H1 (cell line): Measurements from ENCODE around the gene NUSAP1. TPM values are rescaled to one million over a fixed set of nuclear protein-coding genes. Genes with fewer than 3 reads are reported as not detected.
A peak's percentile ranks its signal among the peaks of the same experiment; 100 is the strongest.

Source experiments
- CTCF ChIA-PET: fragments of 300-600 bp; sonication (Branson Sonifier 250); formaldehyde crosslinking; loops from one replicate; lab custom pipeline; 2021; ENCODE audit not compliant: partially characterized antibody; lab: Charles Lee
- POLR2A ChIA-PET: fragments of 300-600 bp; sonication (Branson Sonifier 250); formaldehyde crosslinking; loops from one replicate; lab custom pipeline; 2021; ENCODE audit warnings: inconsistent platforms; ENCODE audit not compliant: partially characterized antibody; lab: Charles Lee
- DNase-seq, 2 experiments: peaks; one replicate each; pipeline versions ENCODE4 v3.0.0 to v3.0.0-alpha.2; 2010 to 2022; ENCODE audit warnings: low spot score in 2 of 2, low read depth in 1 of 2, mixed read lengths in 1 of 2
- FAIRE-seq: peaks from 2 replicates; lab custom pipeline; 2011; peaks lifted over from hg19 to GRCh38; lab: Jason Lieb, UNC
- H2AFZ ChIP-seq: 2 replicates; pipeline ENCODE4 v1.8.1; 2012; ENCODE audit warnings: low read length, inconsistent platforms
- H2AK5ac ChIP-seq: 2 replicates; pipeline ENCODE4 v1.6.1; 2013; ENCODE audit warnings: low read depth, low read length
- H2BK120ac ChIP-seq: replicated peaks from 2 replicates; pipeline ENCODE3; 2013; ENCODE audit warnings: low read depth, low read length, inconsistent platforms
- H2BK12ac ChIP-seq: 2 replicates; pipeline ENCODE4 v1.6.1; 2013; ENCODE audit warnings: low read depth, low read length
- H2BK15ac ChIP-seq: 2 replicates; pipeline ENCODE4 v1.6.1; 2013; ENCODE audit warnings: low read length
- H2BK20ac ChIP-seq: 2 replicates; pipeline ENCODE4 v1.6.1; 2013; ENCODE audit warnings: low read length
- H2BK5ac ChIP-seq: 2 replicates; pipeline ENCODE4 v1.6.1; 2013; ENCODE audit warnings: low read depth, low read length
- H3K14ac ChIP-seq: 2 replicates; pipeline ENCODE4 v1.6.1; 2013; ENCODE audit warnings: inconsistent platforms; ENCODE audit not compliant: insufficient read length
- H3K18ac ChIP-seq: 2 replicates; pipeline ENCODE4 v1.6.1; 2013; ENCODE audit warnings: low read length; ENCODE audit errors: extremely low read depth
- H3K23ac ChIP-seq: 2 replicates; pipeline ENCODE4 v1.6.1; 2013; ENCODE audit warnings: inconsistent platforms; ENCODE audit not compliant: insufficient read length
- H3K23me2 ChIP-seq: 2 replicates; pipeline ENCODE4 v1.6.1; 2013; ENCODE audit warnings: low read depth, low read length
- H3K27ac ChIP-seq: 2 replicates; pipeline ENCODE4 v1.6.1; 2011; ENCODE audit warnings: low read depth, low read length, inconsistent platforms
- H3K27me3 ChIP-seq, 4 experiments: replicated peaks in 1 of 4; 1 replicate in 1 of 4; 2 replicates in 3 of 4; pipeline versions ENCODE4 v1.6.1 to v1.8.1; 2011 to 2013; ENCODE audit warnings: low read length in 3 of 4, mild to moderate bottlenecking in 3 of 4, inconsistent platforms in 2 of 4, mixed read lengths in 2 of 4, moderate library complexity in 1 of 4; ENCODE audit not compliant: control insufficient read depth in 3 of 4, insufficient read depth in 3 of 4; ENCODE audit errors: extremely low read depth in 1 of 4
- H3K36me3 ChIP-seq, 4 experiments: 2 replicates each; pipeline versions ENCODE4 v1.6.1 to v1.8.1; 2011 to 2013; ENCODE audit warnings: mild to moderate bottlenecking in 4 of 4, low read length in 3 of 4, moderate library complexity in 2 of 4, control low read depth in 1 of 4, inconsistent platforms in 1 of 4; ENCODE audit not compliant: insufficient read depth in 4 of 4, control insufficient read depth in 2 of 4
- H3K4ac ChIP-seq: replicated peaks from 2 replicates; pipeline ENCODE3; 2013; ENCODE audit warnings: low read length, low read depth, mixed read lengths, inconsistent platforms; ENCODE audit not compliant: insufficient read length
- H3K4me1 ChIP-seq, 4 experiments: replicated peaks in 1 of 4; 1 replicate in 1 of 4; 2 replicates in 3 of 4; pipeline versions ENCODE4 v1.6.1 to v1.8.1; 2011 to 2013; ENCODE audit warnings: low read length in 3 of 4, inconsistent platforms in 2 of 4, mixed read lengths in 1 of 4; ENCODE audit not compliant: insufficient read depth in 4 of 4, control insufficient read depth in 3 of 4
- H3K4me2 ChIP-seq, 2 experiments: 2 replicates each; pipeline versions ENCODE4 v1.6.1 to v1.8.1; 2011 to 2013; ENCODE audit warnings: low read depth in 2 of 2, low read length in 2 of 2, control low read depth in 1 of 2, inconsistent platforms in 1 of 2, mild to moderate bottlenecking in 1 of 2; ENCODE audit not compliant: insufficient read depth in 1 of 2
- H3K4me3 ChIP-seq, 4 experiments: fragments of 200-600, 300-600 bp in 1 of 4; sonication (generic), shearing (Covaris generic), sonication (Bioruptor Twin) in 1 of 4; 2 replicates each; pipeline versions ENCODE4 v1.5.1 to v1.8.1; 2011 to 2016; ENCODE audit warnings: low read length in 4 of 4, low read depth in 3 of 4, control low read depth in 2 of 4, inconsistent platforms in 2 of 4, mild to moderate bottlenecking in 2 of 4, mixed read lengths in 1 of 4, moderate library complexity in 1 of 4; ENCODE audit not compliant: insufficient read depth in 2 of 4; ENCODE audit errors: extremely low read depth in 1 of 4
- H3K56ac ChIP-seq: replicated peaks from 2 replicates; pipeline ENCODE3; 2013; ENCODE audit warnings: low read depth, mild to moderate bottlenecking, mixed read lengths, low read length, inconsistent platforms; ENCODE audit not compliant: insufficient read length
- H3K79me1 ChIP-seq: 2 replicates; pipeline ENCODE4 v1.6.1; 2013; ENCODE audit warnings: low read depth, low read length, control low read depth
- H3K79me2 ChIP-seq, 2 experiments: 2 replicates each; pipeline versions ENCODE4 v1.6.1 to v1.8.1; 2012 to 2013; ENCODE audit warnings: low read length in 2 of 2, mild to moderate bottlenecking in 2 of 2, inconsistent platforms in 1 of 2; ENCODE audit not compliant: insufficient read depth in 2 of 2, control insufficient read depth in 1 of 2
- H3K9ac ChIP-seq, 4 experiments: replicated peaks in 1 of 4; 1 replicate in 1 of 4; 2 replicates in 3 of 4; pipeline versions ENCODE4 v1.6.1 to v1.8.1; 2011 to 2013; ENCODE audit warnings: low read depth in 3 of 4, low read length in 3 of 4, control low read depth in 2 of 4, mild to moderate bottlenecking in 2 of 4, moderate library complexity in 2 of 4, inconsistent platforms in 1 of 4; ENCODE audit errors: extremely low read depth in 1 of 4
- H3K9me3 ChIP-seq, 2 experiments: 2 replicates each; pipeline versions ENCODE4 v1.6.1 to v1.8.1; 2012 to 2013; ENCODE audit warnings: mild to moderate bottlenecking in 2 of 2, moderate library complexity in 2 of 2, control low read depth in 1 of 2, inconsistent platforms in 1 of 2, low read depth in 1 of 2, low read length in 1 of 2, mixed read lengths in 1 of 2; ENCODE audit not compliant: insufficient read depth in 2 of 2
- H4K20me1 ChIP-seq, 2 experiments: replicated peaks in 1 of 2; 2 replicates each; pipeline versions ENCODE3 to v1.8.1; 2011 to 2013; ENCODE audit warnings: inconsistent platforms in 2 of 2, low read length in 2 of 2, mild to moderate bottlenecking in 1 of 2; ENCODE audit not compliant: insufficient read depth in 2 of 2, control insufficient read depth in 1 of 2
- H4K5ac ChIP-seq: 2 replicates; pipeline ENCODE4 v1.6.1; 2013; ENCODE audit warnings: low read length, low read depth, mixed read lengths, inconsistent platforms; ENCODE audit not compliant: insufficient read length
- H4K8ac ChIP-seq: 2 replicates; pipeline ENCODE4 v1.8.0; 2013; ENCODE audit warnings: mild to moderate bottlenecking, moderate library complexity, low read length, inconsistent platforms; ENCODE audit not compliant: insufficient read depth; ENCODE audit errors: extremely low read depth
- H4K91ac ChIP-seq: replicated peaks from 2 replicates; pipeline ENCODE3; 2013; ENCODE audit warnings: low read length, mixed read lengths, inconsistent platforms; ENCODE audit not compliant: insufficient read length
- BACH1 ChIP-seq: IDR thresholded peaks from 2 replicates; pipeline ENCODE4 v1.6.1; 2012; ENCODE audit warnings: low read length, improper control_type of control experiment
- BCL11A ChIP-seq, 2 experiments: IDR thresholded peaks; one replicate each; pipeline ENCODE4 v1.6.1; 2011; ENCODE audit warnings: low read depth in 2 of 2, low read length in 2 of 2, mild to moderate bottlenecking in 2 of 2
- CBX8 ChIP-seq: fragments of 300-800, 300-1000 bp; sonication (generic); IDR thresholded peaks from 2 replicates; pipeline ENCODE4 v1.7.1; 2016; ENCODE audit warnings: low read depth, low read length, borderline replicate concordance
- CHD2 ChIP-seq: IDR thresholded peaks from 2 replicates; pipeline ENCODE4 v1.6.1; 2012; ENCODE audit warnings: low read length, improper control_type of control experiment
- HDAC2 ChIP-seq, 2 experiments: fragments of 300-600 bp in 1 of 2; sonication (generic) in 1 of 2; IDR thresholded peaks; 2 replicates each; pipeline ENCODE4 v1.6.1; 2011 to 2012; ENCODE audit warnings: low read depth in 2 of 2, low read length in 2 of 2, mild to moderate bottlenecking in 2 of 2, moderate library complexity in 2 of 2, borderline replicate concordance in 1 of 2, inconsistent platforms in 1 of 2
- NRF1 ChIP-seq: IDR thresholded peaks from 2 replicates; pipeline ENCODE4 v1.6.1; 2011; ENCODE audit warnings: mild to moderate bottlenecking, low read depth, low read length, improper control_type of control experiment
- POLR2A ChIP-seq, 2 experiments: IDR thresholded peaks; 1 replicate in 1 of 2; 2 replicates in 1 of 2; pipeline ENCODE4 v1.6.1; 2011; ENCODE audit warnings: low read depth in 2 of 2, low read length in 2 of 2, mild to moderate bottlenecking in 2 of 2; ENCODE audit errors: control extremely low read depth in 1 of 2
- RAD21 ChIP-seq, 2 experiments: IDR thresholded peaks in 1 of 2; conservative IDR thresholded peaks in 1 of 2; 2 replicates each; pipeline ENCODE4 v1.6.1; 2011; ENCODE audit warnings: low read depth in 2 of 2, low read length in 2 of 2, improper control_type of control experiment in 1 of 2, inconsistent platforms in 1 of 2, mild to moderate bottlenecking in 1 of 2, moderate library complexity in 1 of 2
- SIN3A ChIP-seq, 2 experiments: IDR thresholded peaks in 1 of 2; conservative IDR thresholded peaks in 1 of 2; 2 replicates each; pipeline ENCODE4 v1.6.1; 2011 to 2012; ENCODE audit warnings: low read length in 2 of 2, improper control_type of control experiment in 1 of 2, low read depth in 1 of 2, mild to moderate bottlenecking in 1 of 2
- SP2 ChIP-seq: IDR thresholded peaks from 2 replicates; pipeline ENCODE4 v1.6.1; 2012; ENCODE audit warnings: mild to moderate bottlenecking, low read length, inconsistent platforms
- TAF1 ChIP-seq: IDR thresholded peaks from 2 replicates; pipeline ENCODE4 v1.6.1; 2011; ENCODE audit warnings: mild to moderate bottlenecking, low read depth, low read length
- TEAD4 ChIP-seq: IDR thresholded peaks from 2 replicates; pipeline ENCODE4 v1.6.1; 2012; ENCODE audit warnings: low read depth, low read length, inconsistent platforms, mixed read lengths
- WGBS, 2 experiments: shearing (Covaris generic) in 1 of 2; methylation state at CpG; one replicate each; pipeline versions ENCODE4 v1.1.6 to v1.1.7; 2013 to 2015; ENCODE audit warnings: low lambda C conversion rate in 2 of 2, mixed read lengths in 2 of 2, inconsistent platforms in 1 of 2, low coverage in 1 of 2, missing lambda C conversion rate in 1 of 2; ENCODE audit not compliant: insufficient replicate concordance in 2 of 2, insufficient coverage in 1 of 2, insufficient read length in 1 of 2; ENCODE audit errors: extremely low coverage in 1 of 2, missing lambda C conversion rate in 1 of 2; 5-methylcytosine and 5-hydroxymethylcytosine counted together
- polyA plus RNA-seq, 7 experiments: library from polyadenylated mRNA; depleted of rRNA in 3 of 7; stranded (reverse) in 5 of 7; unstranded in 2 of 7; fragments of >200 nt in 5 of 7; fragments of 200-250 nt in 2 of 7; gene quantifications; 1 replicate in 5 of 7; 2 replicates in 1 of 7; 4 replicates in 1 of 7; pipeline versions ENCODE4 v1.2.1 to v1.2.3, GENCODE V29; 2011 to 2013; ENCODE audit warnings: missing spikeins in 2 of 7, mixed read lengths in 2 of 7
- total RNA-seq: library from RNA; stranded (reverse); fragmentation: NEBNext Ultra II Directional; extraction: Animal tissue kit (Norgen Biotek cat#: 25700); gene quantifications from 2 replicates; pipeline ENCODE4 v1.2.1, GENCODE V29; 2021

Gene NUSAP1
- total and polyA plus RNA-seq, 2 of the 8 experiments (the other 6 are each of a cell fraction or from before 2014, with no cell fraction given) = 60.8 to 144 TPM

- Histone ChIP-seq H3K14ac (no peak overlapping the region), H2BK12ac (no peak overlapping the region; the same call in 1 of the 2 replicates), H3K9ac (peak overlapping the region in 3 of 4 experiments; percentile 93 to 97 (median 96); a peak in 6 of 7 replicates), H4K91ac (no peak overlapping the region), H3K4ac (no peak overlapping the region), H3K27me3 (no peaks in the 10 kb centered on the region), H3K36me3 (peaks cover 13 to 48% (median 34%) of the 10 kb centered on the region in 4 experiments), H3K18ac (no peak overlapping the region; the same call in 1 of the 2 replicates), H2BK15ac (no peak overlapping the region), H4K8ac (no peak overlapping the region), H3K79me1 (peaks cover 3% of the 10 kb centered on the region; the same call in 1 of the 2 replicates), H2AFZ (no peak overlapping the region), H3K9me3 (no peaks in the 10 kb centered on the region), H3K79me2 (peaks cover 11 to 50% of the 10 kb centered on the region in 2 experiments), H3K27ac (no peak overlapping the region), H4K5ac (no peak overlapping the region), H2AK5ac (no peak overlapping the region; the same call in 1 of the 2 replicates), H4K20me1 (peaks cover 2 to 10% of the 10 kb centered on the region in 2 experiments), H3K4me2 (peak overlapping the region; percentile 64 to 88), H3K56ac (no peak overlapping the region), H3K23ac (no peak overlapping the region), H2BK120ac (no peak overlapping the region), H2BK5ac (0 out of 2 replicates have a peak overlapping the region, but pooled peaks have one; percentile 63), H2BK20ac (no peak overlapping the region), H3K4me3 (peak overlapping the region; percentile 76 to 95 (median 90)), H3K4me1 (peaks cover 0 to 5% (median 2%) of the 10 kb centered on the region in 4 experiments; a peak in 3 of 7 replicates), H3K23me2 (0 out of 2 replicates have a peak, but pooled peaks cover 3% of the 10 kb centered on the region)
- DNase-seq = no peak
- CTCF ChIA-PET = interaction anchor here (0.8 to 1.7 kb wide), 2 partner anchors 46 to 47 kb away, joined by 3 to 6 read pairs; partner anchors contain the start of genes NUSAP1 and OIP5
- FAIRE-seq = no peak
- POLR2A ChIA-PET = interaction anchor here (0.6 to 3.4 kb wide), 15 partner anchors 9 to 403 kb away, joined by 3 to 14 read pairs (median 3); partner anchors contain the start of genes CHP1, EXD1, NUSAP1 and OIP5
- 27% methylated on average over 7 of the region's 7 CpGs; no CpG with 5 or more reads in 1 of the 2 experiments for WGBS, 2 experiments
- TF ChIP-seq CHD2 (no peak), NRF1 (no peak), POLR2A (IDR thresholded peaks at IDR 0.05; ENCODE audit: control extremely low read depth in 1 of 2, low read depth in 2 of 2, low read length in 2 of 2) (peak in 1 of 2 experiments; percentile 55; a peak in 1 of 3 replicates), CBX8 (no peak), SIN3A (conservative IDR thresholded peaks at IDR 0.05 in 1 of 2, IDR thresholded peaks at IDR 0.05 in 1 of 2; ENCODE audit: low read depth in 1 of 2, low read length in 2 of 2) (peak in 1 of 2 experiments; percentile 60; a peak in 1 of 4 replicates), BCL11A (IDR thresholded peaks at IDR 0.05; ENCODE audit: low read depth in 2 of 2, low read length in 2 of 2) (no peak), BACH1 (no peak), TAF1 (0 out of 2 replicates have a peak, but pooled peaks have one; percentile 33), RAD21 (IDR thresholded peaks at IDR 0.05 in 1 of 2, conservative IDR thresholded peaks at IDR 0.05 in 1 of 2; ENCODE audit: low read depth in 2 of 2, low read length in 2 of 2) (no peak), HDAC2 (IDR thresholded peaks at IDR 0.05; ENCODE audit: borderline replicate concordance in 1 of 2, low read depth in 2 of 2, low read length in 2 of 2) (no peak), SP2 (no peak), TEAD4 (no peak)
Observed at GRCh38 chr15:41285285-41285684, 47.4 kb upstream of the NUSAP1 start.
